Measurements from ENCODE around the gene RFX4. TPM values are rescaled to one million over a fixed set of nuclear protein-coding genes. Genes with fewer than 3 reads are reported as not detected.

Gene RFX4
- total and polyA plus RNA-seq, 9 of the 15 experiments (the other 6 are each of a cell fraction or from before 2014, with no cell fraction given), result not detected

GRCh38 chr12:106744600-106744999, 161.8 kb downstream of the RFX4 start:
- H3K4me3 ChIP-seq, result no peak overlapping the region
- TF ChIP-seq CEBPB (tag; IDR thresholded peaks at IDR 0.05) (peak; percentile 67), EGR1 (conservative IDR thresholded peaks at IDR 0.05) (0 out of 2 replicates have a peak, but pooled peaks have one; percentile 31), RAD21 (CRISPR knock-in tag; conservative IDR thresholded peaks at IDR 0.05 in 1 of 2, IDR thresholded peaks at IDR 0.05 in 1 of 2) (no peak)
- no peaks in the 10 kb centered on the region for H3K79me2 ChIP-seq (ENCODE audit: control insufficient read depth, insufficient read depth, low read length)
- no peaks in the 10 kb centered on the region for H3K9me3 ChIP-seq (replicated peaks; ENCODE audit: control insufficient read depth, insufficient read depth, low read depth, low read length)
- FAIRE-seq (no peak), DNase-seq (ENCODE audit: extremely low read depth in 1 of 4, low spot score in 3 of 4) (no peak), ATAC-seq (no peak)
- no peak overlapping the region for H3K27ac ChIP-seq (ENCODE audit: extremely low read depth, low read depth, low read length)
- no peak overlapping the region for H3K9ac ChIP-seq (ENCODE audit: insufficient read depth in 1 of 2, low read depth in 2 of 2, low read length in 2 of 2)
- CTCF ChIA-PET (ENCODE audit: low intra/inter-chr PET ratio), result no interaction called here
- BruUV-seq (replicated peaks), result no TSS peak
- H2AFZ ChIP-seq (ENCODE audit: low read depth, low read length), result peak overlapping the region; percentile 67
- H3K27me3 ChIP-seq (ENCODE audit: control insufficient read depth in 2 of 2, insufficient read depth in 2 of 2, low read length in 2 of 2), result peaks cover 4 to 10% of the 10 kb centered on the region in 2 experiments
- no peak overlapping the region for H3K4me2 ChIP-seq (ENCODE audit: insufficient read depth, low read length)
- in situ Hi-C loops (cut with MboI), result no loop called here
- H4K20me1 ChIP-seq (replicated peaks; ENCODE audit: control insufficient read depth, insufficient read depth, low read length), result no peaks in the 10 kb centered on the region
- WGBS (ENCODE audit: insufficient coverage, low coverage, missing lambda C conversion rate), result 19% methylated on average over 6 of the region's 6 CpGs
- H3K9me1 ChIP-seq (ENCODE audit: control insufficient read depth, insufficient read depth, low read length), result no peaks in the 10 kb centered on the region
- intact Hi-C loops (cut with micrococcal nuclease), result no loop called here
- peaks cover 0 to 6% of the 10 kb centered on the region in 2 experiments; a peak in 2 of 5 replicates for H3K4me1 ChIP-seq (replicated peaks in 1 of 2; ENCODE audit: control insufficient read depth in 2 of 2, insufficient read depth in 2 of 2, low read length in 2 of 2)
- no peaks in the 10 kb centered on the region for H3K36me3 ChIP-seq (ENCODE audit: control insufficient read depth, insufficient read depth, low read length)
- POLR2A ChIA-PET, result interaction anchor here (0.6 kb wide), 1 partner anchor 8 kb away, joined by 4 read pairs; no protein-coding TSS in a partner anchor

DNA sequence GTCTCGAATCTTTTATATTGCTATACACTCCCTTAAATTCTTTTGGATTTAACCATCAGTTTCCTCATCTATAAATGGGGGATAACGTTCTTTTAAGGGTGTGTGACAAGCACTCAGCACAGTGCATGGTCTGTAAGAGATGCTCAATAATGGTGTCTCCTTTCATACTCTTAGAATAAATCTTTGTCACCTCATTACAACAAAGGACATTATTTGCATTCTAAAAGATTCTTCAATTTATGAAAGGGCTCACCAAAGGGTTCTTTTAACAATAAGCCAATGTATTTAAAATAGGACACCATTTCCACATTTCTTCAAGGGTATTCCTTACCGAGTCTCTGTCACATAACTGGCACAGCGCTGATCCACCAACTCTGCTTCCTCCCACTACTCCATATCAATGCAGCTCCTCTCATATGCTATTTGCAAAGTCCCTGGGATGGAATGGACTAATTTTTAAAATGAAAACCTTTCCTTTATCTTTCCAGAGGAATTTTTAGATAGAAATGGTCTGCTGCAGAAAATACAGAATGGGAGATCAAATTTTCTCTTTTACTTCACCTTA, 162.5 kb downstream of the RFX4 start:
- intact Hi-C loops (cut with micrococcal nuclease) (no loop called here), in situ Hi-C loops (cut with MboI) (no loop called here)
- Histone ChIP-seq H3K4me2 (ENCODE audit: insufficient read depth, low read length) (no peak overlapping the region), H2AFZ (ENCODE audit: low read depth, low read length) (peak overlapping the region; percentile 67), H3K9me1 (ENCODE audit: control insufficient read depth, insufficient read depth, low read length) (no peaks in the 10 kb centered on the region), H3K79me2 (ENCODE audit: control insufficient read depth, insufficient read depth, low read length) (no peaks in the 10 kb centered on the region), H3K4me1 (replicated peaks in 1 of 2; ENCODE audit: control insufficient read depth in 2 of 2, insufficient read depth in 2 of 2, low read length in 2 of 2) (no peaks in the 10 kb centered on the region; a peak in 2 of 5 replicates), H3K9ac (ENCODE audit: insufficient read depth in 1 of 2, low read depth in 2 of 2, low read length in 2 of 2) (no peak overlapping the region), H3K27me3 (ENCODE audit: control insufficient read depth in 2 of 2, insufficient read depth in 2 of 2, low read length in 2 of 2) (peaks cover 4 to 10% of the 10 kb centered on the region in 2 experiments), H3K4me3 (no peak overlapping the region), H3K9me3 (replicated peaks; ENCODE audit: control insufficient read depth, insufficient read depth, low read depth, low read length) (no peaks in the 10 kb centered on the region), H4K20me1 (replicated peaks; ENCODE audit: control insufficient read depth, insufficient read depth, low read length) (no peaks in the 10 kb centered on the region), H3K36me3 (ENCODE audit: control insufficient read depth, insufficient read depth, low read length) (no peaks in the 10 kb centered on the region), H3K27ac (ENCODE audit: extremely low read depth, low read depth, low read length) (no peak overlapping the region)
- ATAC-seq (no peak), FAIRE-seq (no peak), DNase-seq (ENCODE audit: extremely low read depth in 1 of 4, low spot score in 3 of 4) (no peak)
- WGBS (ENCODE audit: insufficient coverage, low coverage, missing lambda C conversion rate), result 8% methylated on average over 4 of the region's 4 CpGs
- POLR2A ChIA-PET, result no interaction called here
- no TSS peak for BruUV-seq (replicated peaks)
- CTCF ChIA-PET (ENCODE audit: low intra/inter-chr PET ratio), result no interaction called here
- TF ChIP-seq, protein P1, sequence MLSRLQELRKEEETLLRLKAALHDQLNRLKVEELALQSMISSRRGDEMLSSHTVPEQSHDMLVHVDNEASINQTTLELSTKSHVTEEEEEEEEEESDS (CRISPR knock-in tag; IDR thresholded peaks at IDR 0.05), result no peak
- TF ChIP-seq LEF1 (IDR thresholded peaks at IDR 0.05) (no peak), ZC3H8 (IDR thresholded peaks at IDR 0.05) (no peak), ZNF133 (CRISPR knock-in tag; IDR thresholded peaks at IDR 0.05) (no peak), ZNF24 (IDR thresholded peaks at IDR 0.05) (no peak), MLX (CRISPR knock-in tag; conservative IDR thresholded peaks at IDR 0.05) (no peak), SRF (CRISPR knock-in tag; IDR thresholded peaks at IDR 0.05) (no peak), L3MBTL2 (IDR thresholded peaks at IDR 0.05) (no peak), HINFP (tag; conservative IDR thresholded peaks at IDR 0.05; ENCODE audit: low read depth) (no peak), NR3C1 (CRISPR knock-in tag; IDR thresholded peaks at IDR 0.05) (no peak)
- TF ChIP-seq, protein P2, sequence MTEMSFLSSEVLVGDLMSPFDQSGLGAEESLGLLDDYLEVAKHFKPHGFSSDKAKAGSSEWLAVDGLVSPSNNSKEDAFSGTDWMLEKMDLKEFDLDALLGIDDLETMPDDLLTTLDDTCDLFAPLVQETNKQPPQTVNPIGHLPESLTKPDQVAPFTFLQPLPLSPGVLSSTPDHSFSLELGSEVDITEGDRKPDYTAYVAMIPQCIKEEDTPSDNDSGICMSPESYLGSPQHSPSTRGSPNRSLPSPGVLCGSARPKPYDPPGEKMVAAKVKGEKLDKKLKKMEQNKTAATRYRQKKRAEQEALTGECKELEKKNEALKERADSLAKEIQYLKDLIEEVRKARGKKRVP (CRISPR knock-in tag; IDR thresholded peaks at IDR 0.05), result no peak
